Nephron progenitor cell (in vitro differentiated cells): ENCODE data around the gene KCTD17.
A peak's percentile ranks its signal among the peaks of the same experiment; 100 is the strongest.

Experiments
- DNase-seq: peaks from one replicate; pipeline ENCODE4 v3.0.0; 2021
- H3K27ac Mint-ChIP-seq: 2 replicates; pipeline ENCODE4 v1.8.0; 2021; ENCODE audit warnings: mild to moderate bottlenecking, moderate library complexity, mixed read lengths
- H3K27me3 Mint-ChIP-seq: 2 replicates; pipeline ENCODE4 v1.8.0; 2021; ENCODE audit warnings: mild to moderate bottlenecking, low read depth, mixed read lengths; ENCODE audit not compliant: poor library complexity
- H3K36me3 Mint-ChIP-seq: 2 replicates; pipeline ENCODE4 v1.8.0; 2021; ENCODE audit warnings: low read depth, mixed read lengths
- H3K4me1 Mint-ChIP-seq: 2 replicates; pipeline ENCODE4 v1.8.0; 2021; ENCODE audit warnings: mixed read lengths
- H3K4me3 Mint-ChIP-seq: 2 replicates; pipeline ENCODE4 v1.8.0; 2021; ENCODE audit warnings: mild to moderate bottlenecking, moderate library complexity, mixed read lengths
- H3K9me3 Mint-ChIP-seq: 2 replicates; pipeline ENCODE4 v1.8.0; 2021; ENCODE audit warnings: mild to moderate bottlenecking, moderate library complexity, mixed read lengths
- TF ChIP-seq, protein P1 (sequence below): fragments of 200-600 bp; sonication (generic); IDR thresholded peaks from 2 replicates; pipeline ENCODE4 v1.5.0; 2021; ENCODE audit warnings: antibody characterized with exemption

Gene KCTD17

DNA sequence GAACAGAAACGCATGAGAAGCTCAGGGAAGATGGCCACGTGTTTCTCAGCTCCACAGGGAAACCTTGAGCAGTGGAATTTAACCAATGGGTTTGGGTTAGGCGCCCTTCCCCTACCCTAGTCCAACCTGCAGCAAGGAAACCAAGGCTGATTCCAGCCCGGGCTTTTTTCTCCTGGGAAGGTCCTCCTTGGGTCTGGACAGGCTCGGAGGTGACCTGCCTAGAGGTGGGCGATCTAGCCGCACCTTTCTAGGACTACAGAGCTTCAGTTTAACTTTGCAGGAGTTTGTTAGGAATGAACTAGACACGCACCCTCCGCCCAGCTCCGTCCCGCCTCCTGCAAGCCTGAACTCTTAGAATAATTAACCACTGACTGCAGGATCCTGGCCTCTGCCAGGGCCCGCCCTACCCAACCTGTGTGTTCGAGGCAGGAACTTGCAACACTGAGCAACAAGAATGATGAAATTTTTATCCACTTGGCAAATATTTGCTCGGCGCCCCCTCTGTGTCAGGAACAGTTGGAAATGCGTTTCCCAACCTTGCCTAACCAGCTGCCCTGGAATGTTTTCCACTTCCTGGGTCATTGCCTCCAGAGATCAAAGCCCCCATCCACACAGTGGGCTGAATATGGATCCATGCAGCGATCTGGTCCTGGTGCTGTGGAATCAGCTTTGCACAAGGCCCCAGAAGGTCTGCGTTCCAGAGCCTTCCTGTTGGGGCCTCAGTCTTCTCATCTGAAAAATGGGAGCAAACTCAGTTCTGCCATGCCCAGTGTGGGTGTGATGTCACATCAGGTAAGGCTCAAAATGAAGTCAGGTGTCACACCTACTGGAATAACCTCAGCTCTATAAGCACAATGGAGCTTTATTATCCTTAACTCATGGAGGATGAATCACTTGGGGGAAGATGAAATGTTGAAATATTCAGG, 18.7 kb upstream of the KCTD17 start:
- TF ChIP-seq, protein P1, sequence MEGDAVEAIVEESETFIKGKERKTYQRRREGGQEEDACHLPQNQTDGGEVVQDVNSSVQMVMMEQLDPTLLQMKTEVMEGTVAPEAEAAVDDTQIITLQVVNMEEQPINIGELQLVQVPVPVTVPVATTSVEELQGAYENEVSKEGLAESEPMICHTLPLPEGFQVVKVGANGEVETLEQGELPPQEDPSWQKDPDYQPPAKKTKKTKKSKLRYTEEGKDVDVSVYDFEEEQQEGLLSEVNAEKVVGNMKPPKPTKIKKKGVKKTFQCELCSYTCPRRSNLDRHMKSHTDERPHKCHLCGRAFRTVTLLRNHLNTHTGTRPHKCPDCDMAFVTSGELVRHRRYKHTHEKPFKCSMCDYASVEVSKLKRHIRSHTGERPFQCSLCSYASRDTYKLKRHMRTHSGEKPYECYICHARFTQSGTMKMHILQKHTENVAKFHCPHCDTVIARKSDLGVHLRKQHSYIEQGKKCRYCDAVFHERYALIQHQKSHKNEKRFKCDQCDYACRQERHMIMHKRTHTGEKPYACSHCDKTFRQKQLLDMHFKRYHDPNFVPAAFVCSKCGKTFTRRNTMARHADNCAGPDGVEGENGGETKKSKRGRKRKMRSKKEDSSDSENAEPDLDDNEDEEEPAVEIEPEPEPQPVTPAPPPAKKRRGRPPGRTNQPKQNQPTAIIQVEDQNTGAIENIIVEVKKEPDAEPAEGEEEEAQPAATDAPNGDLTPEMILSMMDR, result no peak
- Mint-ChIP-seq H3K4me1 (peaks cover 30% of the 10 kb centered on the region), H3K27ac (no peak overlapping the region), H3K9me3 (no peaks in the 10 kb centered on the region), H3K36me3 (peaks cover 2% of the 10 kb centered on the region), H3K4me3 (no peak overlapping the region), H3K27me3 (peaks cover 11% of the 10 kb centered on the region)
- no peak for DNase-seq

DNA sequence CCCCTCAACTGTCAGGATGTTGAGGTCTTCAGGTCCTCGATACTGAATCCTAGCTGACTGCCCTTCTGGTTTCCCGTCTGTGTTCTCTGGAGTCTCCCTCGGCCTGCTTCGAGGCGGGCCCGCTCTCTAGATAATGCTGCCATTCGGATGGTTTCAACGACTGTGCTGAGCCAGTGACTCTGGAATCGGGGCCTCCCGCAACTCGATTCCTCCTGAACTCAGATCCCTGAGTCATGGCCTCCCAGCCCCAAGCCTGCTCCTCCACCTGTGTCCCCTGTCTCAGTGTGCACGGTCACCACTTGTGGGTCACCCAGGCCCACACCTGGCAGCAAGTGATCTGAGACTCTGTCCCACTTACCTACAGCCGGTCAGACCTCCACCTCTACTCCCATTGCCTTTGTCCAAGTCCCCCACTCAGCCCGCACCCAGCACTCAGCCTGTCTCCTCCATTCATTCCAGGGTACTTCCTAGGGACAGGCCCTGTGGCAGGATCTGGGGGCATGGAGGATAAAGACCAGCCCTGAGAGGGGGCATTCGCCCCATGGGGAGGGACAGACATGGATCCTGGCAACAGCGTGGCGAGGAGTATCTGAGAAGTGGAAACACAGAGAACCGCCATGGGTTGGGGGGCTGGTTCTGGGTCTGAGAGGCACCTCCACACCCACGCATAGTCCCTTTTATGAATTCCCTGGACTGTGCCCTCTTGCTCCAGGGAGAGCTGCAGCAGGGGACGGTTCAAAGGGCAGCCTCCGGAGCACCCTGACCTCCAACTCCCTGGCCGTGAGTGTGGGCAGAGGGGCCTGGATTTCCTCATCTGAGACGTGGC, 17.7 kb upstream of the KCTD17 start:
- TF ChIP-seq, protein P1, result no peak
- H3K27ac Mint-ChIP-seq, result peak overlapping the region; percentile 68
- DNase-seq, result no peak

DNA sequence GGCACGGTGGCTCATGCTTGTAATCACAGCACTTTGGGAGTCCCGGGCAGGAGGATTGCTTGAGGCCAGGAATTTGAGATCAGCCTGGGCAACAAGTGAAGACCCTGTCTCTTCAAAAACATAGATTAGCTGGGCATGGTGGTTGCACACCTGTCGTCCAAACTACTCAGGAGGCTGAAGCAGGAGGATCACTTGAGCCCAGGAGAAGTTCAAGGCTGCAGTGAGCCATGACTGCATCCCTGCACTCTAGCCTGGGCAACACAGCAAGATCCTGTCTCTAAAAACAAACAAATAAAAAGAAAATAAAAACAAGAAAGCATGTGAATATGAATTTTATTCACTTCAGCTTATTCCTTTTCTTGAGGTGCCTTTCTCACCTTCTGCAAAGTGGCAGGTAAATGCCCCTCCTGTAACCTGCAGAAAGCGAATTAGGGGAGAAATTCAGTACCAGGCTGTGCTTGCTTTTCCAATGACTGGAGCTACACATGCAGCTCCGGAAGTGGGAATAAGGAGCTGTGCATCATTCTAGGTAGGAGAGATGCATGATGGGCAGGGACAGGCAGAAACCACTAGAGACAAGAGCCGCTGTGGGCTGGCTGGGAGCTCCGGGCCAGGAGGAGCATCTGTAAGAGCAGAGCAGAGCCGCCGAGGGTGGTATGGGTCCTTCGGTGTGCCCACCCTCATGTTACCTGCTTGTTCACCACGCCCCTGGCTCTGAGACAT, 14.7 kb upstream of the KCTD17 start:
- TF ChIP-seq, protein P1, result no peak
- Mint-ChIP-seq H3K9me3 (no peaks in the 10 kb centered on the region), H3K36me3 (no peaks in the 10 kb centered on the region), H3K4me1 (peaks cover 33% of the 10 kb centered on the region), H3K4me3 (no peak overlapping the region), H3K27ac (no peak overlapping the region), H3K27me3 (peaks cover 9% of the 10 kb centered on the region)
- no peak for DNase-seq

More for the DNA sequence above, 17.7 kb upstream of the KCTD17 start:
- Mint-ChIP-seq H3K9me3 (no peaks in the 10 kb centered on the region), H3K4me1 (peaks cover 30% of the 10 kb centered on the region), H3K27me3 (peaks cover 11% of the 10 kb centered on the region), H3K36me3 (no peaks in the 10 kb centered on the region), H3K4me3 (no peak overlapping the region)

DNA sequence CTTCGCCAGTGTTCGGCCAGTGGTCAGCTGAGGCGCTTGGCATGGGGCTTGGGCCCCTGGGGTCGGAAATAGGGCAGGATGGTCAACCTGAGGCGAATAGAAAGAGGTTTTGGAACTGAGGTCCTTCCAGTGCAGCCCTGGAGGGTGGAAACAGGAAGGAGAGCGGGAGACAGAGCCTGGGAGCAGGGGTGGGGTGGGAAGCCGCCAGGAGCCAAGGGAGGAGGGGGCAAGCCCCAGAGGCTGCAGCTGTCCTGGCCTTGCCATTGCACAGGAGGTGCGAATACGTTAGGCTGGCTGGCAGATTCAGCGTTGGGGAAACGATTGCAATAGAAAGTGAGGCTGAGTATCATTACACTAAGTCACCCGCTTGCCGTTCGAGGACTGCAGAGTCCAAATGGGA, 13.9 kb upstream of the KCTD17 start:
- Mint-ChIP-seq H3K4me1 (peaks cover 28% of the 10 kb centered on the region), H3K27ac (no peak overlapping the region), H3K4me3 (no peak overlapping the region), H3K36me3 (no peaks in the 10 kb centered on the region), H3K9me3 (no peaks in the 10 kb centered on the region), H3K27me3 (peaks cover 9% of the 10 kb centered on the region)
- TF ChIP-seq, protein P1, result no peak
- no peak for DNase-seq

DNA sequence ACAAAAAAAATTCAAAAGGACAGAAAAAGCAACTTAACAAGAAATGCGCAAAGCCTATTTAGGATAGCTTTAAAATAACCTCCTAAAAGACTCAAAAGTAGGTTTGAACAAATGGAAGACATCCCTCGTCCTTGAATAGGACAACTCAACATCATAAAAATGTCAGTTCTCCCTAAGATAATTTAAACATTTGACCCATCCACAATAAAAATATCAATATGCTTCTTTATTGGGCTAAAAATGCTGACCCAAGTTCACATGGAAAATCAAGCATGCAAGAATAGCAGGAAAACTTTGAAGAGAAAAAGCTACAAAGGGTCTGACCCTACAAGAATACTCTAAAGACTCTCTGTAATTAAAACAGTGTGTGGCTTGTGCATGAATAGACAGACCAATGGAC, 12.1 kb upstream of the KCTD17 start:
- Mint-ChIP-seq H3K27me3 (peaks cover 6% of the 10 kb centered on the region), H3K36me3 (no peaks in the 10 kb centered on the region), H3K9me3 (no peaks in the 10 kb centered on the region), H3K4me1 (peaks cover 25% of the 10 kb centered on the region), H3K4me3 (no peak overlapping the region), H3K27ac (no peak overlapping the region)
- DNase-seq, result no peak
- TF ChIP-seq, protein P1, result no peak
